GM18907 (cell line): ENCODE results near the gene THOP1.
"Not testable (repeated sequence)": the region's sequence is repeated elsewhere in the genome, so short reads cannot be mapped to it uniquely, and the experiment has no call there.

Experiments used
- ATAC-seq: cut with Tn5 transposase; IDR thresholded peaks from one replicate; pipeline ENCODE4 v1.9.1; 2021; ENCODE audit warnings: mild to moderate bottlenecking, moderate library complexity; ENCODE audit not compliant: unreplicated experiment

The THOP1 gene

GRCh38 chr19:2780284-2780683, 5.0 kb upstream of the THOP1 start:
- no peak for ATAC-seq

- no peak for ATAC-seq
Measured at GRCh38 chr19:2782329-2782935, 2.9 kb upstream of the THOP1 start.

- peak; percentile 77 for ATAC-seq
Measured at GRCh38 chr19:2782936-2783780, 2.1 kb upstream of the THOP1 start, which contains the start of gene SGTA. SGTA (minus strand) TSS chr19:2783273; CDS start chr19:2769068, 14,205 bp downstream.

GRCh38 chr19:2783781-2784145, 1.5 kb upstream of the THOP1 start:
- ATAC-seq = no peak

GRCh38 chr19:2787115-2787514, 1.8 kb downstream of the THOP1 start:
- ATAC-seq = no peak

- ATAC-seq = no peak
Measured at GRCh38 chr19:2788237-2788636, 2.9 kb downstream of the THOP1 start.

GRCh38 chr19:2790194-2790556, 4.9 kb downstream of the THOP1 start:
- ATAC-seq = no peak

GRCh38 chr19:2790557-2791271, 5.4 kb downstream of the THOP1 start:
- no peak for ATAC-seq

- no peak for ATAC-seq
Measured at GRCh38 chr19:2791440-2791839, 6.1 kb downstream of the THOP1 start.

- no peak for ATAC-seq
Measured at GRCh38 chr19:2791876-2792275, 6.6 kb downstream of the THOP1 start.

- ATAC-seq = not testable (repeated sequence)
Measured at GRCh38 chr19:2792666-2793065, 7.4 kb downstream of the THOP1 start.

- ATAC-seq = no peak
Measured at GRCh38 chr19:2793126-2793525, 7.8 kb downstream of the THOP1 start.

- ATAC-seq = no peak
Measured at GRCh38 chr19:2793577-2793976, 8.3 kb downstream of the THOP1 start.

- ATAC-seq = no peak
Measured at GRCh38 chr19:2795827-2796658, 10.7 kb downstream of the THOP1 start.

GRCh38 chr19:2796659-2797266, 11.5 kb downstream of the THOP1 start:
- ATAC-seq = no peak

- ATAC-seq = no peak
Measured at GRCh38 chr19:2797280-2797679, 12.0 kb downstream of the THOP1 start.

- no peak for ATAC-seq
Measured at GRCh38 chr19:2798158-2798685, 12.9 kb downstream of the THOP1 start.

- ATAC-seq = no peak
Measured at GRCh38 chr19:2798733-2799132, 13.4 kb downstream of the THOP1 start.

GRCh38 chr19:2799273-2800020, 14.1 kb downstream of the THOP1 start:
- ATAC-seq = no peak

- ATAC-seq = no peak
Measured at GRCh38 chr19:2800506-2800905, 15.2 kb downstream of the THOP1 start.
